GM18873 (cell line): ENCODE measurements around the gene NCR1.
"Not testable (repeated sequence)": the region's sequence is repeated elsewhere in the genome, so short reads cannot be mapped to it uniquely, and the experiment has no call there.

Source experiments
- ATAC-seq: cut with Tn5 transposase; IDR thresholded peaks from one replicate; pipeline ENCODE4 v1.9.1; 2021; ENCODE audit warnings: mild to moderate bottlenecking, moderate library complexity, moderate number of reproducible peaks; ENCODE audit not compliant: unreplicated experiment, low FRiP score

The NCR1 gene, protein sequence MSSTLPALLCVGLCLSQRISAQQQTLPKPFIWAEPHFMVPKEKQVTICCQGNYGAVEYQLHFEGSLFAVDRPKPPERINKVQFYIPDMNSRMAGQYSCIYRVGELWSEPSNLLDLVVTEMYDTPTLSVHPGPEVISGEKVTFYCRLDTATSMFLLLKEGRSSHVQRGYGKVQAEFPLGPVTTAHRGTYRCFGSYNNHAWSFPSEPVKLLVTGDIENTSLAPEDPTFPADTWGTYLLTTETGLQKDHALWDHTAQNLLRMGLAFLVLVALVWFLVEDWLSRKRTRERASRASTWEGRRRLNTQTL

GRCh38 chr19:54905803-54906511, at the start of gene NCR1:
Gene NCR1 (plus strand): TSS chr19:54906148. CDS start chr19:54906188, 40 bp downstream.
- ATAC-seq = no peak

DNA sequence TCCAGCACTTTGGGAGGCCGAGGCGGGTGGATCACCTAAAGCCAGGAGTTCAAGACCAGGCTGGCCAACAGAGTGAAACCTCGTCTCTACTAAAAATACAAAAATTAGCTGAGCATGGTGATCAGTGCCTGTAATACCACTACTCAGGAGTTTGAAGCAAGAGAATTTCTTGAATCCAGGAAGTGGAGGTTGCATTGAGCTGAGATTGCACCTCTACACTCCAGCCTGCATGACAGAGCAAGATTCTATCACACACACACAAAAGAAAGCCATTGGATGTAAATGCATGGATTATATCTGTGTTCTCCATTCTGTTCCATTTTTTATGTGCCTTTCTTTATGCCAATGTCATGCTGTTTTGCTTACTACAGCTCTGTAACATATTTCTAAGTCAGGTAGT, 47.5 kb upstream of the NCR1 start:
- ATAC-seq = not testable (repeated sequence)

- ATAC-seq = not testable (repeated sequence)
These were observed 46.5 kb upstream of the NCR1 start for GRCh38 chr19:54859421-54859820.

- not testable (repeated sequence) for ATAC-seq
These were observed 42.5 kb upstream of the NCR1 start for GRCh38 chr19:54863459-54863858.

DNA sequence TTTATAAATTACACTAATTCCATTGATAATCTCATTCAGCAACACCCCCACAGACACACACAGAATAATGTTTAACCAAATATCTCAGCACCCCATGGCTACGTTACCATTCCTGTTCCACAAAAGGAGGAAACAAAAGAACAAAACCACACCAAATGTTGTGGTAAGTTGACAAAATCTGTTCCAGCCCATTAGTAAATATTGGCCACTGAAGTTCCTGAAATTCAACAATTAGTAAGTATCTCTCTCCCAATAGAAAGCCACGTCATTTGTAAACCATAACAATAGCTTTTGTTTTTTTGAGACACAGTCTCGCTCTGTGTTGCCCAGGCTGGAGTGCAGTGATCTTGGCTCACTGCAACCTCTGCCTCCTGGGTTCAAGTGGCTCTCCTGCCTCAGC, 34.3 kb upstream of the NCR1 start:
- no peak for ATAC-seq

GRCh38 chr19:54873990-54874389, 32.0 kb upstream of the NCR1 start, which contains the start of gene FCAR:
Gene FCAR (plus strand): TSS chr19:54874235. CDS start chr19:54874290, 55 bp downstream.
- ATAC-seq = no peak

- ATAC-seq = no peak
These were observed 30.4 kb upstream of the NCR1 start for GRCh38 chr19:54875506-54875905.

- no peak for ATAC-seq
These were observed 28.5 kb upstream of the NCR1 start for GRCh38 chr19:54877471-54877870.

DNA sequence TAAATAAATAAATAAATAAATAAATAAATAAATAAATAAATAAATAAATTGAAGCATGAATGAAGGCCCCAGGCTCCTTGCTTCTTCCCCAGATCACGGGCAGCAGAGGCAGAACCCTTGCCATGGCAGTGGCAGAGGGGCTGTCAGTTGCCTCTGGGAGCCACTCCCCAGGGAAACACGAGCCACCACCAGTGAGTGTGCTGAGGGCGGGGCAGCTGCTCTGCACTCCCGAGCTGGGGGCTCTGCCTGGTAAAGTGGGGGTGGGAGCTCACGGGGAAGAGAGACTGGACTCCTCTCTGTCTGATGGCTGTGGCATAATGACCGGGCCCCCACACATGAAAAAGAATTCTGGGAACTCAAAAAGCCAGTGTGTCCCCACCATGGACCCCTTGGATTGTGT, 24.1 kb upstream of the NCR1 start:
- ATAC-seq = no peak

DNA sequence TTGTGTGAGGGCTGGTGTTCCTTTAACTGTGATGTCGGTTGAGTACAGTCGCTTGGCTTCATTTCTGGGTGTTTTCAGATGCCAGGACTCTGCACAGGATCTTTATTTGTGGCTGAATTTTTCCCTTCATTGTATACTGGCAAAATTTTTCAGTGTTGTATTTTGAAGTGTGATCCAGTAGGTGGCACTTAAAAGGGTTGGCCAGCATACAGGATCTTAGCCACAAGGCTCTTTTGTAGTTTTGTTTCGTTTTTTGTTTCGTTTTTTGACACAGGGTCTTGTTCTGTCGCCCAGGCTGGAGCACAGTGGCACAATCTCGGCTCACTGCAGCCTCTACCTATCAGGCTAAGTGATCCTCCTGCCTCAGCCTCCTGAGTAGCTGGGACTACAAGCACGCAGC, 23.2 kb upstream of the NCR1 start:
- ATAC-seq = no peak

DNA sequence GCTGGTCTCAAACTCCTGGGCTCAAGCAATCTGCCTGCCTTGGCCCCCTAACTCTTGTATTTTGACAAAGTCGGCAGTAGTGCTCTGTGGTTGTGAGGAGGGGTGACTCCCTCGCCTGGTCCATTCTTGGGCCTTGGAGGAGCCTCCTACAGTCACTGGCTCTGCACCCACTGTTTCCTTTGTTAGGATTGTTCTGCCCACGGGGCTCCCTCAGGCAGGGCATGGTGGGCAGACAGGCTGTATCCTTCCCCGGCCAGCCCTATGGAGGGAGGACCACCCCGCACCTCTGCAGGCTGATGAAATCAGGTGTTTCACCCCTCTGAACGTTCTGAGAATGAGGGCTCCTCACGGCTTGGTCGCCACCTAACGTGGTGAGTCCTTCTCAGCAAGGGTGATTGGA, 22.7 kb upstream of the NCR1 start:
- ATAC-seq = no peak

GRCh38 chr19:54888239-54888638, 17.7 kb upstream of the NCR1 start:
- no peak for ATAC-seq

GRCh38 chr19:54889566-54889965, 16.4 kb upstream of the NCR1 start:
- no peak for ATAC-seq

DNA sequence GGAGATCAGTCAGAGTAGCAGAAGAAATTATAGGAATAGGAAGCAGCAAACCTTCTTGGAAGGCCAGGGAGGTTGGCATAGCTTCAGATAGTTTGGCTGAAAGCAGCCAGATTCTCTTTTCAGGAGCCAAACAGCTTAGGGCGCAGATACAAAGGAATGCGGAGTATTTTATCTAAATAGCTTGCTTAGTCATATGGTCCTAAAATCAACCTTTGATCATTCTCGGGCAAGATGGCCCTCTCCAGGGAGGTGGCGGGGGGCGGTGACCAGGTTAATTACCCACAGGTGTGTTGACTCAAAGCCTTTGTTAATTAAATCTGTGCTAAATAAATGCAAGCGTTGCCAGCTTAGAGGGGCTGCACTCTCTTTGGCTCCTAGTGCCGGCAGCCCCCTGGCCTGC, 12.5 kb upstream of the NCR1 start:
- no peak for ATAC-seq

DNA sequence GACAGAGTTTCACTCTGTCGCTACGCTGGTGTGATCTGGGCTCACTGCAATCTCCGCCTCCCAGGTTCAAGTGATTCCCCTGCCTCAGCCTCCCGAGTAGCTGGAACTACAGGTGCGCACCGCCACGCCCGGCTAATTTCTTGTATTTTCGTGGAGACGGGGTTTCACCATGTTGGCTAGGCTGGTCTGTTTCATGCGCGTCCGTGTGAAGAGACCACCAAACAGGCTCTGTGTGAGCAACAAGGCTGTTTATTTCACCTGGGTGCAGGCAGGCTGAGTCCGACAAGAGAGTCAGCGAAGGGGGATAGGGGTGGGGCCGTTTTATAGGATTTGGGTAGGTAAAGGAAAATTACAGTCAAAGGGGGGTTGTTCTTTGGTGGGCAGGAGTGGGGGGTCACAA, 11.8 kb upstream of the NCR1 start:
- not testable (repeated sequence) for ATAC-seq

- no peak for ATAC-seq
These were observed 9.9 kb upstream of the NCR1 start for GRCh38 chr19:54896036-54896435.

DNA sequence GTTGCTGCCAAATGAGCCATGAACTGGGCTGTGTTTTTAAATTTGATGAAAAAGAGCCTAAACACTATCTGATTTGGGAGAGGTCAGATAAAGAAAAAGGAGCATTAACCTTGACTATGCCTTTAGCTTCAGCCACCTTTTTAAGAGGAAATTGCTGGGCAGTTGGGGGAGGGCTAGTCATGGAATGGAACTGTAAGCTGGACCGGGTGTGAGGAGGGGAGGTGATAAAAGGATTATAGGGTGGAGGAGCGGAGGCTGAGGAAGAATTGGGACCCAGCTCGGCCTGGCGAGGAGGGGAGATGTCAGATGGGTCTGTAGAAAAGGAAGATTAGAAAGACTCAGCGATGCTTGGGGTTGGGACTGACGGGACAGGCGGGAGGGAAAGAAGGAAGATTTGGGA, 7.3 kb upstream of the NCR1 start:
- not testable (repeated sequence) for ATAC-seq

DNA sequence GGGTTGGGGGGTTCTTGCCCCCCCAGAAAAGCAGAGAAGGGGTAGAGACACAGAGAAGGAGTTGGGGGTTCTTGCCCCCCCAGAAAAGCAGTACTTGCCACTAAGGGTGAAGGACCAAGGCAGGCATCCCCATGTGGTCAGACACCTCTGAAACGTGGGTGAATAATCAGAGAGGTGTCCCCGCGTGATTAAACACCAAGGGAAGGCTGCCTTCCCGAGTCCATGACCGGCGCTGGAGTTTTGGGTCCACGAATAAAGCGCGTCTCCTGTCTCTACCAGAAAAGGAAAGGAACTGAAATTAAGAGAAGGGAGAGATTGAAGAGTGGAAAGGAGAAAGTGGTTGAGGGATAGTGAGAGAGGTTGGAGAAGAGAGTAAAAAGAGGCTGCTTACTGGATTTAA, 6.3 kb upstream of the NCR1 start:
- not testable (repeated sequence) for ATAC-seq

GRCh38 chr19:54901153-54901552, 4.8 kb upstream of the NCR1 start:
- not testable (repeated sequence) for ATAC-seq

DNA sequence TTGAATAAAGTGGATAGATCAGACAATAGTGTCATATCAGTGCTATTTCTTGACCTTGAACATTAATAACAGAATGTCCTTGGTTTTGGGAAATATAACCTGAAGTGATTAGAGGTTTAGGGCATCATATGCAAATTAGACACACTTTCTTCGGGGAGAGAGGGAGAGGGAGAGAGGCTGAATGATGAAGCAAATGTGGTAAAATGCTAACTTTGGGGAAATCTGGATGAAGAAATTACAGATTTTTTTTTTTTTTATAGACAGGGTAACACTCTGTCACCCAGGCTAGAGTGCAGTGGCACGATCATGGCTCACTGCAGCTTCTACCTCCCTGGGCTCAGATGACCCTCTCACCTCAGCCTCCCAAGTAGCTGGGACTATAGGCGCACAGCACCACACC, 3.9 kb upstream of the NCR1 start:
- ATAC-seq = no peak

DNA sequence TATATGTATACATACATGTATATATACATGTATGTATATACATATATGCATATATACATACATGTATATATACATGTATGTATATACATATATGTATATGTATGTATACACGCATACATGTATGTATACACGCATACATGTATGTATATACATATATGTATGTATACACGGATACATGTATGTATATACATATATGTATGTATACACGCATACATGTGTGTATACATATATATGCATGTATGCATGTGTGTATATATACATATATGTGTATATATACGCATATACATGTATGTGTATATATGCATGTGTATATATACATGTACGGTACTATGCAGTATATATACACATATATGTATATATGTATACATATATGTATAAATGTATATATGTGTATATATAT, 2.6 kb upstream of the NCR1 start:
- no peak for ATAC-seq

DNA sequence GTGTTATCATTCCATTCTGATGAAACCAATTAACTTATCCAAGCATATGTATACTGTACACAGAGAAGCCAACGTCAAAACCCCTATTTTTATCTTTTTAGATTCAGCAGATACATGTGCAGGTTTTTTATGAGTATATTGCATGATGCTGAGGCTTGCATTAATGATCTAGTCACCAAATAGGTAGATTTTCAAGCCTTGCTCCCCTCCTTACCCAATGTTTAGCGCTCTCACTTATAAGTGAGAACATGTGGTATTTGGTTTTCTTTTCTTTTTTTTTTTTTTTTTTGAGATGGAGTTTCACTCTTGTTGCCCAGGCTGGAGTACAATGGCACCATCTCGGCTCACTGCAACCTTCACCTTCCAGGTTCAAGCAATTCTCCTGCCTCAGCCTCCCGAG, 1.7 kb upstream of the NCR1 start:
- not testable (repeated sequence) for ATAC-seq
